GM19025 (cell line): Measurements from ENCODE around the gene MMP8.

ENCODE experiments used
- ATAC-seq: cut with Tn5 transposase; IDR thresholded peaks from one replicate; pipeline ENCODE4 v1.9.1; 2021; ENCODE audit warnings: mild to moderate bottlenecking, low read depth, moderate library complexity; ENCODE audit not compliant: unreplicated experiment

Gene MMP8

DNA sequence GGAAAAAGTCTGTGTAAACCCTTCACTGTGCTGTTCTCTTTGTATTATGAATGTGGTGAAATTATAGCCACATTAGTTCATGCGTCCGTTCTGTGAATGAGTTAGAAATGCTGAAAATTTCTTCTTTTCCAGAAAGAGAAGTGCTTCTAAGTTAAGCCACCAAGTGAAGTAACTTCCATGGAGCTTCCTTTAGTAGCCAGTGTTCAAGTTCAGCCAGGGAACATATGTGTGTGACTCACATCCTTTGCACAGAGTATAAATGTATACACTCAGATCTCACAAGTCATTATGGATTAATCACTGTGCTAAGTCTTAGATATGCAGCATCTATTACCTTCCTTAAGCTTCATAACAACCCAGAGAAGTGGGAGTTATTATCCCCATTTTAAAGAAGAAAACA, 3.1 kb upstream of the MMP8 start:
- ATAC-seq, result no peak

DNA sequence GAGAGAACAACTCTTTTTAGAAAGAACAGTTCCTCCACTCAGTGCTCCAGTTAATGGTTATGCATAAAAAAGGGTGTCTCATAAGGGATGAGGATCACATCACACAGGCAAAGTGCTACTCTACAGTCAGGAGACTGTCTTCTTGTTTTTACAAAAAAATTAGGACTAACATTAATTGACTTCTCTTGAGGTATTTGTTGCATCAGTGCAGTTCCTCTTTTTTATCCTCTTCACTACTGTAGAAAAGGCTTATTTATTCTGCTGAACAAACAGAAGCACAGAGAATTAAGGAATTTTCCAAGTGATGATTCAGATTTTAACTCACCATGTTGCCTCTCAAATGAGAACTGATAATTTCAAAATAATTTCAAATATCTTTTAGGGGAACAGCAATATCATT, 1.9 kb downstream of the MMP8 start:
- ATAC-seq, result no peak

DNA sequence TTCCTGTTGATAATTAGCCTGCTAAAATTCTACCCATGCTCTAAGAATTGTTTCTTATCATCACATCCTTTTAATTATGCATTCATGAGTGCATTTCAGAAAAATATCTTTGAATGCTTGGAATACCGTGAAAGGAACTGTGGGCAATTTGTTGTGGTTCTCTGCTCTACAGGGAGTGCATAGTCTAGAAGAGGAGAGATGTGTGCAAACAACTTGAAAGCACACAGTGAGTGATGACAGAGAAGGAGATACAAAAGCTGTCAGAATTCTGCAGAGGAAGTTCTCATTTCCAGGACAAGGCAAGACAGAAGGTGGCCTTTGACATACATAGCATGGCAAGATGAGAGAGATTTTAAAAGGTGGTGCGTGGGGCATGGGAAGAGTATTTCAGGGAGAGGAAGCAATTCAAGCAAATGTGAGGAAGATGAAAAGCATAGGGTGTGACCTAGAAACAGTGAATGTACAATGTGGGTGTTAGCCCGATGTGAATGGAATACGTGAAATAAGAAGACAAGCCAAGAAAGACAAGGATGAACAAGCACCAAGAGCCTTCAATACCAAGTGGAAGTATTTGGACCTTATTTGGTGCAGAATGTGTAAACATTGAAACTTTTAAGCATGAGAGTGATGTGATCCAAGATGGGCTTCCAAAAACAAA, 5.0 kb downstream of the MMP8 start:
- no peak for ATAC-seq

DNA sequence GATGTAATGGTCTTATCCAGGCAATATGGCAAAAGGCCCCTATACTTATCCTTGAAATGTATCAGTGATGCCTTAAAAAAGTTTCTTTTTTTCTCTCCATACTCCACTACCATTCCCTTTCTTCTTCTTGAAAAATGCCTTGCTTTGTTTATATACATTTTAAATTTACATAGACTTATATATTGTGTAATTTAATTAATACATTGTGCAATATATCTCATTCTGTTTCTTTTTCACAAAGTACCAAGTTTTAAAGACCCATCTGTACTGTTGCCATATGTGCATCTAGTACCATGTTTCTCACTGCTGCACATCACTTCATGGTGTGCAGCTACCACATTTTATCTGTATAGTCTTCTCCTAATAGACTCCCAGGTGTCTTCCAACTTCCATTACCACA, 7.5 kb downstream of the MMP8 start:
- no peak for ATAC-seq

DNA sequence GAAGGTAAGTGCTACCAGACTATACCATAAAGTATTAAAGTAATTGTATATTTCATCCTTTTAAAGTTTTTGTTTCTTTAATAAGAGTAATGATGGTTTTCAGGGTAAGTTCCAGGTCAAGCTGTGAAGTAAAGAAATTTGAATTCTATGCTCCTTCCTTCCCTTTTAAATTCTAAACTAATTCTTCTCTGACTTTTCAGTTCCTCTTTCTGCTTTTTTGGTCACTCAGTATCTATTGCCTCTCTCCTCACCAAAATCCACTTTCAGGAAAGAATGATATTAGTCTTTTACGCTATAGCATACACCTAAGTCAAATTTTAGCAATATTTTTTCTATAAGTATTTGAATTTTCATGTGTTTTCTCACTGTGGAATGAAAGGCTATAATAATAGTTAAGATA, 8.2 kb downstream of the MMP8 start:
- no peak for ATAC-seq

DNA sequence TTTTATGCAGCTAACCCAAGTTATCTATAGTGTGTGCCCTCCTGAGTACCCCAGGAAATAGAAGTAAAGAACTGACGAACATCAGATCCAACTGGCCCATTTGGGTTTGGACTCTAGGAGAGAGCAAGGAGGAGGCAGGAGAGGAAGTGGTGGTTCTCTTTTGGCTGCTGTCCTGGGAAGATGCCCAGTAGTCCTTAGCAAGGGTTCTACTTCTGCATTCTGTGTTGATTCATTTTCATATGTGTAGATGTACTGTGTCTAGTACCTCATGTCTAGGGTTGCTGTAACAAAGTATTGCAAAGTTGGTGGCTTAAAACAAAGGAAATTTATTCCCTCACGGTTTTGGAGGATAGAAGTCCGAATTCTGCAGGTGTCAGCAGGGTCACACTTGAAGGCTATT, 12.6 kb downstream of the MMP8 start:
- no peak for ATAC-seq

DNA sequence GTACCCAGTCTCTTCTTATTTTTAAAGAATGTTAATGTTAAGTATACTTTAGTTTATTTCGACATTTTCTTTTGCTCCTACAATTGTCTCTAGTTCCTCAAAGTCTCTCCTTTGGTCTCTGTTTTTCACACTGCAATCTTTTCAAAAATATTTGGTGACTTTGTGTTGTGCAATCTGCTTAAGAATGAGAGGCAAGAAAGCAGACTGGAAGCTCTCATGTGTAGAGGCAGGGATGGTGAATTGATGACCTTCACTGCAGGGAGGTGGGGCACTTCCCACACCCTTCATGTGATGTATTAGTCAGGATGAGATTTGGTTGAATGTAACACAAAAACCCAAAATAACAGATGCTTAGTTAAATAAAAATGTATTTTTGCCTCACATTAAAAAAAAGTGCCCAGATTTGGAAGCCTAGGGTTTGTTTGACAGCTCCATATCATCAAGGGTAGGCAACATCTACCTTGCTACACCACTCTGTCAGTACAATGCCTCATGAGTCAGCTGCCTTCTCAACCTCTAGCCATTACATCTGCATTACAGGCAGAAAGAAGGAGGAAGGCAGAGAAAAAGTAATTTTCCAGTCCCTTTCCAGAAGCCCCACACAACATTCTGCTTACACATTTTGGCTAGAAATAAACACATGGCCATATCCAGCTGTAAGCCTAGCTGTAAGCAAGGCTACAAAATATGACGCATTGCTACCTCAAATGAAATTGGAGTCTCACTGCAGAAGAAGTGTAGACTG, 15.4 kb downstream of the MMP8 start:
- no peak for ATAC-seq

DNA sequence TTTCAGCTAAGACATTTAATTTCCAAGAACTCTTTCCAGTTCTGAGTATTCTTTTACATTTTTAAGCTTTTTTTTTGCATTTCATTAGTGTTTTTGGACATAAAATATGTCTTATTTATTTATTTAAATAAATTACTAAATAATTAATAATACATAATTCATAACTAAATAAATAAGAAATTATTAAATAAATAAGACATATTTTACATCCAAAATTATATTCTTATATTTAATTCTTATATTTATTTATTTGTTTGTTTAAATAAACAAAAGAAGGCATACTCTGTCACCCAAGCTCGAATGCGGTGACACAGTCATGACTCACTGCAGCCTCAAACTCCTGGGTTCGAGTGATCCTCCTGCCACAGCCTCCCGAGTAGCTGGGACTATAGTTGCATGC, 16.1 kb downstream of the MMP8 start:
- no peak for ATAC-seq

DNA sequence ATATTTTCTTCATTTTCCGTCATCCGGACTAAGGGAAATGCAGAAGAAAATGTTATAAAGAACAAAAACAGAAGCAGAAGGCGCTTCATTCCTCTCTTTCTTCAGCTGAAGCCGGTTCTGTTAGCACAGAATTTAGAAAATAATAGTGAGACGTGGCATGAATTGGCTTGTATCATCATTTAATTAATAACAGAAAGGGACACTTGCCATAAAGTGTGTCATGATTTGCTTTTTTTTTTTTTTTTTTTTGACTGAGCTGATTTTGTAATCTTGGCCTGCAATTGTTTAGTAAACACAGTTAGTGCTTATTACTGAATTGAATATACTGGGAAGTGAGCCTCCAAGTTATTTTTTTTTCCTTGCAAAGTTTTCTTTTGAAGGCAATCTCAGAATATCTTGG, 19.1 kb downstream of the MMP8 start, which contains the start of gene MMP27:
MMP27 (minus strand) TSS at position 144 of the 400 bp plus-strand sequence; CDS start at position 89, 55 bp downstream.
- ATAC-seq, result no peak

DNA sequence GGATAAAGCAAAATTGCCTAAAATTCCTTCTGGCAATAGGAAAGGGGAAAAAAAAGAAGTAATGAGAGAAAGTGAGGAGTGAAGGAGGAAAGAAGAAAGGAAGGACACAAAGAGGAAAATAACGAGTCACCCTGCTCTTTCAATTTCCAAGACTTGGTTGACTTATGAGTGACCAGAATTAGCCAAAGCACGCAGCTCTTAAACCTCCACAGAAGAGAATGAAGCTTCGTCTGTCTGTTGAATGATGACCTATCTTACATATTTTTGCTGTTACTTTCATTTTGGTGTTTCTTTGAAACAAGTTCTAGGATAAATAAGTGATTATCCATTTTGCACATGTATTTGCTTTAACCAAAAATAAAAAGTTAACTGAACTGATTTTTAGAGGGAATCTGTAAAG, 19.9 kb downstream of the MMP8 start:
- ATAC-seq, result no peak

DNA sequence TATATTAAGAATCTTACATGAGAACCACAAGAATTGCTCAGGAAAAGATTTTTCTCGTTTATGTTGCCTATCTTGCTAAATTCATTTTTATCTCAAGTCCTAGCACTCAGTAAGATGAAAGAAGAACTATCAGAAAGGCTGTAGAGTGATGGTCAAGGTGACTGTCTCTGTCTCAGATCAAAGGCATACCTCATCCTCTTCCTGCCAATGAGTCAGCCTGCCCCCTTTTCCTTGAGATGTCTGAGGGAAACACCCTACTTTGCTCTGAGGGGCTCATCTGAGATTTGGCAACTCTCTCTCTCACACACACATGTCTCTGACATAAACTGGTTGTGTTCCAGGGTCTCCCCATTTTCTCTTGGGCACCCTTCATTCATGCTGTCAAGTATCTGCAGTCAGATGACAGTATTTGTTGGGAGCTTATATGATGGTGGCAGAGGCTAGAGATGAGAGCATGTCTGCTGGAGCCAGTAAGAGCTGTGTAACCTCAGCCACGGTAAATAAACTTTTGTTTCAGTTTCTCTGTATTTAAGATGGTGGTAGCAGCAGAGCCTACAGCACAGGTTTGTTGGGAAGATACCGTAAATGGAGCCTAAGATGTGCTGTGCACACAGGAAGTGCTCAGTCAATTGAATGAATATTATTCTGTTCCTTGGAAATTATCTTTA, 20.8 kb downstream of the MMP8 start:
- no peak for ATAC-seq

DNA sequence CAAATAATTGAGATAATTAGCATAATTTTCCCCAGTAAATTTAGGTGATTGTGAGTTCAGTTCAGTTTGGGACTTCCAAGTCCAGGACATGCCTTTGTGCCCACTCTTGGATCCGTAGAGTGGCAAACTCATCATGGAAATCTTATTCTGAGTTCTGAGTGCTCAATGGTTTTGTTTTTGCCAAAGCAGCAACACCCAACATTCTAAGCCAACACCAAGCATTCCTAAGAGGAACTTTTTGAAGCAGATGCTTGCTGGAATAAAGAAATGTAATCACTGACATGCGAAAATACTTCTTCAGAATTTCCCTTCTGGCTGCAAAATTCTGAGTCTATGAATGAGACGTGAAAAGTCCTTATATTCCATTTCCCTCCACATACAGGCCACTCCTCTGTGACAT, 29.6 kb downstream of the MMP8 start:
- ATAC-seq, result no peak

DNA sequence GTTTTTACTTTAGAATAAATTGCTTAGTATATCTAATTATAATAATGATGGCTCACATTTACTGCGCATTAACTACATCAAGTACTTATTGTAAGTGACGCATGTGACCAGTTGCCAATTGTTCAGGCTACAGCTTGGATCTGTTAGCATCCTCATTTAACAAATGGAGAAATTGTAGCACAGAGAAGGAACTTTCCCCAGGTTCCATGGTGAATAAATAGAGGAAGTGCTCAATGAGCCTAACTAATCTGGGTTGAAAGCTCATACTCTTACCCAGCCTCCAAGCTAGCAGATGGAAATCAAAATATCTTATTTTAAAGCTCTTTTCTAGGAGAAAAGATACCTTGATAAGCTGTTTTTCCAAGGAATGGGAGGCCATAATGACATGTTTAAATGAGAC, 39.0 kb downstream of the MMP8 start:
- ATAC-seq, result no peak

DNA sequence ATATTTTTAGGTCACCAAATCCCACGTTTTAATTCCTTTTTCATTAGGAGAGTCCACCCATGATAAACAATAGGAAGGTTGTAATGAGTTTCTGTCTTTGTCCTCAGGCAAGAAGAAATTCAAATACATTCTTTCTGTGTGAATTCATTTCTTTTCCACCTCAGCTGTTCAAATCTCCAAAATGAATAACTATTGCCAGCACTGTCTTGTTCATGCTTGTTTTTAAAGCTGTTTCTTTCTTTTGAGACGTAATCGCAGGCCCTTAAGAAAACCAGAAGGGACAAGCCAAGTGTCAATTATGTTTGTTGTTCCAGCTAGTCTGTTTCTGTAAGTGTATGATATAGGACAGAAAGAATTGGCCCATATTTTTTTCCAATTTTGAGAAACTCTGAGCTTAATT, 39.4 kb downstream of the MMP8 start:
- no peak for ATAC-seq

DNA sequence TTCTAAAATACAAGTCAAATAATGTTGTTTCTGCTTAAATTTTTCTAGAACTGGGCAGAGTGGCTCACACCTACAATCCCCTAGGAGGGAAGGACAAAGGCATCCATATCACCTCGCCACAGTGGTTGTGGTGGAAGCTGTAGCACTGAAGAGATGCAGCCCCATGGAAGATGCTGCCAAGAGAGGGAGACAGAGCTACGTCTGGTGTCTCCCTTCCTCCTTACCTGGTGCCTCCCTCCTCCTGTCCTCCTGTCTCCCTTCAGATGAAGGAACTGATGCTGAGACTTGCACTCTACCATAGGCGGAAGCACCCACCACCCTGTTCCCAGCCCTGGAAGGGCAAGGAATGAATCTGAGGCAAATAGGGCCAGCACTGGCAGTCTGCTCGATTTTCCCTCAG, 41.5 kb downstream of the MMP8 start:
- ATAC-seq, result no peak

DNA sequence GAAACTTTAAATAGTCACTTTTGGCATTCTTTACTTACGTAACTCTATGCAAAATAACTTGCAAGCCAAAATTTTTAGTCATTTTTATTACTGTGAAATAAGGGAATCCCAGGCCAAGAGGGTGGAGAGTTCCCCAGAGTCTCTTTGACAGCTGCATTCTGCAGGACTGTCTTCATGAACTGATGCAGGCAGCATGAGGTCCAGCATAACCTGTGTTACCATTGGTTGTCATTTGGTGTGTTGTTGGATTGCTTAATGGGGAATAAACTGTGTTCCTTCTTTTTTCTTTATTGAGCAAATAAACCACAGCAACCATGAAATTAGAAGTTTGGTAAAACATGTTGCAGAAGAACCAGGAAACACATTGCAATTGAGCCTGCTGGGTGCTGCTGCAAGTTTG, 43.8 kb downstream of the MMP8 start:
- ATAC-seq, result no peak

DNA sequence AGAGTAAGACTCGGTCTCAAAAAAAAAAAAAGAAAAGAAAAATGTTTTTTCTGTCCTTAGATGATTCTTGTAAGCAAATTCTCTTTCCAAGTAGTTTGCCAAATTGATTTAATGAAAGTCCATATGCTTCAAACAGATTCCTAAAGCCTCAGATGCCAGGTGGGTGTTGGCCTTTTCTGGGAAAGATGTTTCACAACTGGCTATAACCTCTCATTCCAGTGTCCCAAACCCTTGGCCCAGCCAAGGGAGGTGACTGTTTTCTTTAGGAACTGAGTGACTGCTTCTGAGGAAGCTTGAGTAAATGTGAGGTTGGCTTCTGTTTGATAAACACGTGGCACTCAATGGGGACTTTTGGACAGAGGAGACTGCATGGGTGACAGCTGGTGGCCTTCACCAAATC, 46.7 kb downstream of the MMP8 start:
- no peak for ATAC-seq

DNA sequence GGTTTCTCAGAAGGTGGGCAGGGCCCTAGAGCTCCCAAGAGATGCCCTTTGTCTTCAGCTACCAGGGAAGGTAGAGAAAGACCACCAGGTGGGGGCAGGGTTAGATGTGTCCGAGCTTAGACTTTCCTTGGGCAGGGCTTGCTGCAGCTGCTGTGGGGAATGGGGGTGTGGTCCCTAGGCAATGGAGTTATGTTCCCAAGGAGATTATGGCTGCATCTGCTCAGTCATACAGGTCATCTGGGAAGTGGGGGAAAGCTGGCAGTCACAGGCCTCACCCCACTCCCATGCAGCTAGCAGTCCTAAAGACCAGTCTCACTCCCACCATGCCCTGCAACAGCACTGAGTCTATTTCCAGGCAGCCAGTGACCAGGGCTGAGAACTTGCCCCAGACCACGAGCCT, 48.7 kb downstream of the MMP8 start:
- ATAC-seq, result no peak

DNA sequence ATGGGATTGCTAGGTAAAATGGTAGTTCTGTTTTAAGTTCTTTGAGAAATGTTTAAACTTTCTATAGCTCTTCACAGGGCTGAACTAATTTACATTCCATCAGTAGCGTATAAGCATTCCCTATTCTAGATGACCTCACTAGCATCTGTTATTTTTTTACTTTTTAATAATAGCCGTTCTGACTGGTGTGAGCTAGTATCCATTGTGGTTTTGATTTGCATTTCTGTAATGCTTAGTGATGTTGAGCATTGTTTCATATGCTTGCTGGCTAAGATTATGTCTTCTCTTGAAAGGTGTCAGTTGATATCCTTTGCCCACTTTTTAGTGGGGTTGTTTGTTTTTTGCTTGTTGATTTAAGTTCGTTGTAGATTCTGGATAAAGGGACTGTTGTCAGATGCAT, 55.1 kb downstream of the MMP8 start:
- no peak for ATAC-seq

DNA sequence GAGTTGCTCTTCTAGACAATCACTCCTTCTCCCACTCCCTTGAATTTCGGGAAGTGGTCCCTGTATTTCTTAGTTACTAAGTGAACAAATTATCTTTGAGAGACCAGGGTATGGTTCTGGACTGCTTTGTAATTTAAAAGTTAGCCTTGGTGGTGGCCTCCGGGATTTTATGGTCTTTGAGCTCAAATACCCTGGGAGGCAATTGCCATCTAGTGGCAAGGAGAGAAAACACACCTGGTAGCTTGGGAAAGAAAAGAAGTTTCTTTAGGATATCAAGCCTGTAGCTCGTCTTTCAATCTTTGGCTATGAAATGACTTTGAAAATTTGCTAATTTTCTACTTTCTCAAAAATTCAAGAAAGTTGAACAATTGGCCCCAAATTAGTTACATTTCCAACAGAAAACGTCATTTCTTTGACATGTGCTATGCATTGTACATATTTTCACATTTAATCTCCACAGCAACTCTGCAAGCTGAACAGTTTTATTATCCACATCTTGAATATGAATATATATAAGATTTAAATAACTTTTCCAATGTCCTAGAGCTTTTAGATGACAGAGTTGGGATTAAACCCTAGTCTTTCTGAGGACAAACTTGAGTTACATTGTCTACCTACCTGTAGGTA, 58.3 kb downstream of the MMP8 start:
- no peak for ATAC-seq

DNA sequence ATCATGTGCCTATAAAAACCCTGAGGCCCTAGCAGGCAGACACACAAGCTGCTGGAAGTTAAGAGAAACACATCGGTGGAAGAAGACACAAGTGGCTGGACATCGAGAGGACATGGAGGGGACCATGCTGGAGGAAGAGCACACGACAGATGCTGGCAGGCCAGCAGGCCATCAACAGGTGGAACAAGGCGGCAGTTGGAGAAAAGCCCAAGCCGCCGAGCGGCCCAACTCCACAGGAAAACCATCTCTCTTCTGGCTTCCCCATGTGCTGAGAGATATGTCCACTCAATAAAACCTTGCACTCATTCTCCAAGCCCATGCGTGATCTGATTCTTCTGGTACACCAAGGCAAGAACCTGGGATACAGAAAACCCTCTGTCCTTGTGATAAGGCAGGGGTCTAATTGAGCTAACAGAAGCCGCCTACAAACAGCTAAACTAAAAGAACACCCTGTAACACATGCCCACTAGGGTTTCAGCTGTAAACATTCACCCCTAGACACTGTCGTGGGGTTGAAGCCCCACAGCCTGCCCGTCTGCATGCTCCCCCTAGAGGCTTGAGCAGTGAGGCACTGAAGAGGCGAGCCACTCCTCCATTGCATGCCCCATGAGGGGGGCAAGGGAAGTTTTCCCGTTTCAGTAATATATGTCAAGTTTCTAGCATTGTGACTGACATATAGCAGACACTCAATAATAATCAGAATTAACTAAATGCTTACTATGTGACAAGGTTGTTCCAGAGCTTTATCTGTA, 60.6 kb downstream of the MMP8 start:
- no peak for ATAC-seq
